ENCODE results near the gene RHBDD1. TPM values are rescaled to one million over a fixed set of nuclear protein-coding genes. Genes with fewer than 3 reads are reported as not detected.
A peak's percentile ranks its signal among the peaks of the same experiment; 100 is the strongest.

RHBDD1 gene
- polyA plus RNA-seq (2013) = 16.9 and 17.3 TPM in 2 replicates

- Histone ChIP-seq H3K36me3 (ENCODE audit: control insufficient read depth in 1 of 2, insufficient read depth in 2 of 2, low read length in 2 of 2) (no peaks in the 10 kb centered on the region), H3K27me3 (ENCODE audit: insufficient read depth, low read length) (no peaks in the 10 kb centered on the region), H3K9ac (ENCODE audit: low read length) (peak within 1 kb of the TSS; percentile 98), H4K91ac (ENCODE audit: low read depth, low read length) (peak within 1 kb of the TSS; percentile 72), H3K79me2 (ENCODE audit: control insufficient read depth, insufficient read depth, low read length, poor library complexity) (peaks cover 7% of the 10 kb centered on the region), H4K12ac (ENCODE audit: low read depth, low read length) (peak within 1 kb of the TSS; percentile 91), H3K14ac (ENCODE audit: low read length) (peak within 1 kb of the TSS; percentile 84), H3K79me1 (ENCODE audit: low read length) (peaks cover 10% of the 10 kb centered on the region), H3K4me1 (ENCODE audit: control insufficient read depth in 1 of 2, insufficient read depth in 2 of 2, low read length in 2 of 2) (peaks cover 0 to 4% of the 10 kb centered on the region in 2 experiments), H3K4ac (ENCODE audit: low read depth, low read length) (peak within 1 kb of the TSS; percentile 23), H2AFZ (ENCODE audit: insufficient read depth, low read length, poor library complexity) (peak within 1 kb of the TSS; percentile 52), H2BK5ac (ENCODE audit: low read depth, low read length, poor library complexity) (peak within 1 kb of the TSS; percentile 77), H3K4me2 (ENCODE audit: low read length) (peak within 1 kb of the TSS; percentile 94), H3K27ac (ENCODE audit: low read depth, low read length) (peak within 1 kb of the TSS; percentile 97), H3K4me3 (ENCODE audit: low read depth, low read length) (peak within 1 kb of the TSS; percentile 90), H2BK120ac (ENCODE audit: insufficient read depth, low read length, poor library complexity) (peak within 1 kb of the TSS; percentile 85), H4K8ac (ENCODE audit: low read depth, low read length) (peak within 1 kb of the TSS; percentile 96), H2AK5ac (ENCODE audit: low read length) (no peak within 1 kb of the TSS), H2BK12ac (ENCODE audit: low read length) (no peak within 1 kb of the TSS), H3K23ac (ENCODE audit: low read length) (no peak within 1 kb of the TSS), H3K18ac (ENCODE audit: low read length) (peak within 1 kb of the TSS; percentile 88), H3K9me3 (ENCODE audit: insufficient read depth, low read depth, low read length) (no peaks in the 10 kb centered on the region)
- DNase-seq = peak; percentile 88 to 92
- WGBS (ENCODE audit: extremely low coverage, insufficient coverage, insufficient read length) = no CpG with 5 or more reads among the region's 75 CpGs
Measured at GRCh38 chr2:226835796-226836547, at the start of gene RHBDD1. Gene RHBDD1 (plus strand): TSS chr2:226836054. CDS start chr2:226864694, 28,640 bp downstream.

GRCh38 chr2:226788064-226788463 lies 47.8 kb upstream of the RHBDD1 start:
- no peak overlapping the region for H3K4me3 ChIP-seq (ENCODE audit: low read depth, low read length)

GRCh38 chr2:226788881-226789490 lies 46.9 kb upstream of the RHBDD1 start:
- H3K4ac ChIP-seq (ENCODE audit: low read depth, low read length) = no peak overlapping the region
- peaks cover 2% of the 10 kb centered on the region for H3K9me3 ChIP-seq (ENCODE audit: insufficient read depth, low read depth, low read length)
- H3K27ac ChIP-seq (ENCODE audit: low read depth, low read length) = no peak overlapping the region
- H3K14ac ChIP-seq (ENCODE audit: low read length) = no peak overlapping the region
- no peak overlapping the region for H2AFZ ChIP-seq (ENCODE audit: insufficient read depth, low read length, poor library complexity)
- no peak overlapping the region for H3K23ac ChIP-seq (ENCODE audit: low read length)
- no peak overlapping the region for H2AK5ac ChIP-seq (ENCODE audit: low read length)
- H3K4me3 ChIP-seq (ENCODE audit: low read depth, low read length) = no peak overlapping the region
- no CpG with 5 or more reads among the region's 3 CpGs for WGBS (ENCODE audit: extremely low coverage, insufficient coverage, insufficient read length)
- H4K12ac ChIP-seq (ENCODE audit: low read depth, low read length) = no peak overlapping the region
- no peak overlapping the region for H2BK5ac ChIP-seq (ENCODE audit: low read depth, low read length, poor library complexity)
- H3K4me2 ChIP-seq (ENCODE audit: low read length) = no peak overlapping the region
- peaks cover 6 to 8% of the 10 kb centered on the region in 2 experiments for H3K4me1 ChIP-seq (ENCODE audit: control insufficient read depth in 1 of 2, insufficient read depth in 2 of 2, low read length in 2 of 2)
- no peak overlapping the region for H4K8ac ChIP-seq (ENCODE audit: low read depth, low read length)
- H3K36me3 ChIP-seq (ENCODE audit: control insufficient read depth in 1 of 2, insufficient read depth in 2 of 2, low read length in 2 of 2) = no peaks in the 10 kb centered on the region
- H3K18ac ChIP-seq (ENCODE audit: low read length) = no peak overlapping the region
- peaks cover 2% of the 10 kb centered on the region for H3K79me2 ChIP-seq (ENCODE audit: control insufficient read depth, insufficient read depth, low read length, poor library complexity)
- H3K27me3 ChIP-seq (ENCODE audit: insufficient read depth, low read length) = no peaks in the 10 kb centered on the region
- H3K9ac ChIP-seq (ENCODE audit: low read length) = no peak overlapping the region
- H4K91ac ChIP-seq (ENCODE audit: low read depth, low read length) = no peak overlapping the region
- DNase-seq = no peak
- H2BK12ac ChIP-seq (ENCODE audit: low read length) = no peak overlapping the region
- H3K79me1 ChIP-seq (ENCODE audit: low read length) = peaks cover 11% of the 10 kb centered on the region
- H2BK120ac ChIP-seq (ENCODE audit: insufficient read depth, low read length, poor library complexity) = no peak overlapping the region

More at GRCh38 chr2:226788064-226788463, 47.8 kb upstream of the RHBDD1 start:
- Histone ChIP-seq H3K79me1 (ENCODE audit: low read length) (peaks cover 11% of the 10 kb centered on the region), H4K91ac (ENCODE audit: low read depth, low read length) (no peak overlapping the region), H2BK120ac (ENCODE audit: insufficient read depth, low read length, poor library complexity) (no peak overlapping the region), H3K9ac (ENCODE audit: low read length) (no peak overlapping the region), H3K36me3 (ENCODE audit: control insufficient read depth in 1 of 2, insufficient read depth in 2 of 2, low read length in 2 of 2) (no peaks in the 10 kb centered on the region), H3K79me2 (ENCODE audit: control insufficient read depth, insufficient read depth, low read length, poor library complexity) (peaks cover 2% of the 10 kb centered on the region), H3K9me3 (ENCODE audit: insufficient read depth, low read depth, low read length) (peaks cover 4% of the 10 kb centered on the region), H4K8ac (ENCODE audit: low read depth, low read length) (no peak overlapping the region), H3K4ac (ENCODE audit: low read depth, low read length) (no peak overlapping the region), H2BK5ac (ENCODE audit: low read depth, low read length, poor library complexity) (no peak overlapping the region), H2AFZ (ENCODE audit: insufficient read depth, low read length, poor library complexity) (no peak overlapping the region), H3K4me1 (ENCODE audit: control insufficient read depth in 1 of 2, insufficient read depth in 2 of 2, low read length in 2 of 2) (peaks cover 6 to 8% of the 10 kb centered on the region in 2 experiments), H2AK5ac (ENCODE audit: low read length) (no peak overlapping the region), H3K27me3 (ENCODE audit: insufficient read depth, low read length) (no peaks in the 10 kb centered on the region), H3K4me2 (ENCODE audit: low read length) (no peak overlapping the region), H3K27ac (ENCODE audit: low read depth, low read length) (no peak overlapping the region), H2BK12ac (ENCODE audit: low read length) (no peak overlapping the region), H4K12ac (ENCODE audit: low read depth, low read length) (no peak overlapping the region), H3K14ac (ENCODE audit: low read length) (no peak overlapping the region), H3K23ac (ENCODE audit: low read length) (no peak overlapping the region), H3K18ac (ENCODE audit: low read length) (no peak overlapping the region)
- no peak for DNase-seq

GRCh38 chr2:226790011-226790410 lies 45.8 kb upstream of the RHBDD1 start:
- Histone ChIP-seq H3K4me2 (ENCODE audit: low read length) (no peak overlapping the region), H3K9ac (ENCODE audit: low read length) (no peak overlapping the region), H2BK120ac (ENCODE audit: insufficient read depth, low read length, poor library complexity) (no peak overlapping the region), H3K14ac (ENCODE audit: low read length) (no peak overlapping the region), H3K18ac (ENCODE audit: low read length) (no peak overlapping the region), H3K4me3 (ENCODE audit: low read depth, low read length) (no peak overlapping the region), H4K91ac (ENCODE audit: low read depth, low read length) (no peak overlapping the region), H4K8ac (ENCODE audit: low read depth, low read length) (no peak overlapping the region), H3K9me3 (ENCODE audit: insufficient read depth, low read depth, low read length) (peaks cover 2% of the 10 kb centered on the region), H2BK5ac (ENCODE audit: low read depth, low read length, poor library complexity) (no peak overlapping the region), H3K23ac (ENCODE audit: low read length) (no peak overlapping the region), H2AK5ac (ENCODE audit: low read length) (no peak overlapping the region), H3K4me1 (ENCODE audit: control insufficient read depth in 1 of 2, insufficient read depth in 2 of 2, low read length in 2 of 2) (peaks cover 8 to 9% of the 10 kb centered on the region in 2 experiments), H3K27me3 (ENCODE audit: insufficient read depth, low read length) (no peaks in the 10 kb centered on the region), H3K4ac (ENCODE audit: low read depth, low read length) (peak overlapping the region; percentile 33), H3K79me2 (ENCODE audit: control insufficient read depth, insufficient read depth, low read length, poor library complexity) (peaks cover 2% of the 10 kb centered on the region), H3K27ac (ENCODE audit: low read depth, low read length) (no peak overlapping the region), H4K12ac (ENCODE audit: low read depth, low read length) (no peak overlapping the region), H3K36me3 (ENCODE audit: control insufficient read depth in 1 of 2, insufficient read depth in 2 of 2, low read length in 2 of 2) (peaks cover under 1% of the 10 kb centered on the region in 2 experiments), H2AFZ (ENCODE audit: insufficient read depth, low read length, poor library complexity) (no peak overlapping the region), H2BK12ac (ENCODE audit: low read length) (no peak overlapping the region), H3K79me1 (ENCODE audit: low read length) (peaks cover 11% of the 10 kb centered on the region)
- DNase-seq = no peak
- WGBS (ENCODE audit: extremely low coverage, insufficient coverage, insufficient read length) = no CpG with 5 or more reads among the region's 1 CpG
